GM12892 (cell line): ENCODE measurements around the gene PFKP.

Experiments used
- POLR2A ChIP-seq: IDR thresholded peaks from 2 replicates; pipeline ENCODE4 v1.6.1; 2011; ENCODE audit warnings: low read depth, low read length, control low read depth
- POLR2AphosphoS5 ChIP-seq: IDR thresholded peaks from 2 replicates; pipeline ENCODE4 v1.6.1; 2011; ENCODE audit warnings: low read depth, low read length, control low read depth
- TAF1 ChIP-seq: IDR thresholded peaks from 2 replicates; pipeline ENCODE4 v1.6.1; 2011; ENCODE audit warnings: low read depth, mild to moderate bottlenecking, control low read depth, low read length, borderline replicate concordance

DNA sequence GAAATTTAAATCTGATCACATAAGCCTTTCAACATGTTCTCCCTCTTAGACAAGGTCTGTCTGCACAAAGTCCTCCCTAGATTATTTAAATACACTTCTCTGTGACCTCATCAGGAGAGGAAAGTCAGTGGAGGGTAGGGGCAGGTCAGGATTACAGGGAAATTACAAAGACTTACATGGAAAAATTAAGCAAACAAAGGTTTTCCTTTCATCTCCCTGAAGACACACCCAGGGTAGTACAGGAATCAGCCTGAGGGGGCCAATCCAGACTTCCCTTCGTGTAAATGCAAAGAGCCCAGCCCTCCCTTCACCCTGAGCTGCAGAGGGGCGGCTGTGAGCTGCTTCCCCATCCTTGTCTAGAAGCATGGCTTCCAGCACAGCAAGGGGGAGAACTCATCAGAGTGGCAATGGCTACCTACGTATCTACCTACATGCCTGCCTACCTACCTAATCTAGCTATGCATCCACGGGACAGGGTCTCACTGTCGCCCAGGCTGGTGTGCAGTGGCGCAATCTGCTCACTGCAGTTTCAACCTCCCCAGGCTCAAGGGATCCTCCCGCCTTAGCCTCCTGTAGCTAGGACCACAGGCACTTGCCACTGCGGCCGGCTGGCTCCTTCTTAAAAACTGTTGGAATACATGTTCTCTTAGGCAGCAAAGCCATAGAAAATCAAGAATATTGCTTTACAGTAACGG is 72.0 kb downstream of the PFKP start:
- TF ChIP-seq POLR2A (no peak), POLR2AphosphoS5 (peak; percentile 65), TAF1 (no peak)
